RWPE2 (cell line): ENCODE measurements around the gene ALOX15.
"Not testable (repeated sequence)": the region's sequence is repeated elsewhere in the genome, so short reads cannot be mapped to it uniquely, and the experiment has no call there.

Experiments used
- ATAC-seq: fragments of 200-7000 bp; cut with Tn5 transposase; 3 replicates; pipeline ENCODE4 v1.9.1; 2021; ENCODE audit warnings: low read depth
- DNase-seq: peaks from one replicate; pipeline ENCODE4 v3.0.0-alpha.2; 2020; ENCODE audit warnings: low spot score
- H3K27ac ChIP-seq: fragments of 450-650 bp; 2 replicates; pipeline ENCODE4 v1.5.1; 2017; ENCODE audit warnings: mild to moderate bottlenecking; ENCODE audit not compliant: poor library complexity, severe bottlenecking
- H3K27me3 ChIP-seq: fragments of 250-450 bp; sonication (Bioruptor Pico); 2 replicates; pipeline ENCODE4 v1.5.1; 2021; ENCODE audit warnings: mild to moderate bottlenecking, moderate library complexity; ENCODE audit not compliant: insufficient read depth, poor library complexity, severe bottlenecking
- H3K36me3 ChIP-seq: fragments of 250-450 bp; sonication (Bioruptor Pico); 2 replicates; pipeline ENCODE4 v1.5.1; 2020; ENCODE audit warnings: low read depth, mild to moderate bottlenecking, moderate library complexity
- H3K4me1 ChIP-seq: fragments of 250-450 bp; sonication (Bioruptor Pico); 2 replicates; pipeline ENCODE4 v1.5.1; 2021; ENCODE audit warnings: mild to moderate bottlenecking, moderate library complexity; ENCODE audit not compliant: insufficient read depth, poor library complexity, severe bottlenecking
- H3K4me3 ChIP-seq: fragments of 250-450 bp; sonication (Bioruptor Pico); 2 replicates; pipeline ENCODE4 v1.5.1; 2021; ENCODE audit warnings: mild to moderate bottlenecking, moderate library complexity; ENCODE audit not compliant: severe bottlenecking
- H3K9me3 ChIP-seq: fragments of 250-450 bp; sonication (Bioruptor Pico); 2 replicates; pipeline ENCODE4 v1.5.1; 2021; ENCODE audit warnings: mild to moderate bottlenecking, moderate library complexity; ENCODE audit not compliant: severe bottlenecking
- CTCF ChIP-seq: fragments of 450-650 bp; IDR thresholded peaks from one replicate; pipeline ENCODE4 v1.5.1; 2017; ENCODE audit warnings: mild to moderate bottlenecking, moderate library complexity; ENCODE audit not compliant: poor library complexity, severe bottlenecking

Gene ALOX15

GRCh38 chr17:4652997-4653396 is 11.5 kb upstream of the ALOX15 start:
- no peak for ATAC-seq
- H3K27me3 ChIP-seq = peaks cover 4% of the 10 kb centered on the region
- no peak for DNase-seq
- no peak overlapping the region for H3K27ac ChIP-seq
- H3K4me3 ChIP-seq = no peak overlapping the region
- no peaks in the 10 kb centered on the region for H3K4me1 ChIP-seq
- no peaks in the 10 kb centered on the region for H3K36me3 ChIP-seq
- no peak for TF ChIP-seq CTCF
- H3K9me3 ChIP-seq = no peaks in the 10 kb centered on the region

GRCh38 chr17:4648741-4649140 is 7.3 kb upstream of the ALOX15 start:
- Histone ChIP-seq H3K27me3 (peaks cover 7% of the 10 kb centered on the region), H3K4me3 (no peak overlapping the region), H3K27ac (no peak overlapping the region), H3K9me3 (no peaks in the 10 kb centered on the region), H3K36me3 (no peaks in the 10 kb centered on the region), H3K4me1 (no peaks in the 10 kb centered on the region)
- DNase-seq (no peak), ATAC-seq (no peak)
- no peak for TF ChIP-seq CTCF

GRCh38 chr17:4645642-4646041 is 4.2 kb upstream of the ALOX15 start:
- no peak for DNase-seq

GRCh38 chr17:4643676-4644075 is 2.2 kb upstream of the ALOX15 start:
- ATAC-seq = no peak
- no peaks in the 10 kb centered on the region for H3K9me3 ChIP-seq
- DNase-seq = no peak
- peaks cover 42% of the 10 kb centered on the region for H3K27me3 ChIP-seq
- no peak overlapping the region for H3K4me3 ChIP-seq
- H3K27ac ChIP-seq = no peak overlapping the region
- TF ChIP-seq CTCF = no peak
- H3K4me1 ChIP-seq = no peaks in the 10 kb centered on the region
- no peaks in the 10 kb centered on the region for H3K36me3 ChIP-seq

More at GRCh38 chr17:4645642-4646041, 4.2 kb upstream of the ALOX15 start:
- H3K27me3 ChIP-seq = peaks cover 35% of the 10 kb centered on the region
- no peak overlapping the region for H3K4me3 ChIP-seq
- no peaks in the 10 kb centered on the region for H3K4me1 ChIP-seq
- no peak overlapping the region for H3K27ac ChIP-seq
- no peaks in the 10 kb centered on the region for H3K36me3 ChIP-seq
- TF ChIP-seq CTCF = no peak
- ATAC-seq = no peak
- H3K9me3 ChIP-seq = no peaks in the 10 kb centered on the region

- Histone ChIP-seq H3K27ac (no peak overlapping the region), H3K27me3 (peaks cover 44% of the 10 kb centered on the region), H3K9me3 (no peaks in the 10 kb centered on the region), H3K4me3 (no peak overlapping the region), H3K36me3 (no peaks in the 10 kb centered on the region), H3K4me1 (no peaks in the 10 kb centered on the region)
- no peak for TF ChIP-seq CTCF
- ATAC-seq = no peak
- DNase-seq = no peak
These were observed 808 bp upstream of the ALOX15 start for GRCh38 chr17:4642286-4642685.

GRCh38 chr17:4640569-4641188 is 799 bp downstream of the ALOX15 start:
- not testable (repeated sequence) for DNase-seq, H3K36me3 ChIP-seq, H3K27ac ChIP-seq, H3K9me3 ChIP-seq, H3K4me3 ChIP-seq, H3K4me1 ChIP-seq
- H3K27me3 ChIP-seq = peaks cover 53% of the 10 kb centered on the region
- ATAC-seq = peak; percentile 38; the same call in 2 of the 3 replicates

GRCh38 chr17:4639301-4640059 is 2.0 kb downstream of the ALOX15 start:
- DNase-seq, H3K36me3 ChIP-seq, H3K9me3 ChIP-seq, H3K4me3 ChIP-seq, H3K4me1 ChIP-seq, H3K27ac ChIP-seq: not testable (repeated sequence)
- H3K27me3 ChIP-seq = peaks cover 62% of the 10 kb centered on the region
- ATAC-seq = peak; percentile 40; the same call in 2 of the 3 replicates
